Tibial artery (tissue), 4 donors: Measurements from ENCODE around the gene LIX1.

Experiments used
- DNase-seq, 2 donors: peaks; one replicate each; pipeline ENCODE4 v3.0.0-alpha.2; 2019
- H3K27ac ChIP-seq, 2 donors: fragments of 200-600 bp; sonication (generic) in 1 of 2; 1 replicate in 1 of 2; 2 replicates in 1 of 2; pipeline ENCODE4 v1.5.1; 2018 to 2019; ENCODE audit warnings: mild to moderate bottlenecking in 1 of 2
- H3K27me3 ChIP-seq, 2 donors: fragments of 200-600 bp; sonication (generic) in 1 of 2; one replicate each; pipeline versions ENCODE4 v1.5.1 to v1.6.0; 2016 to 2019
- H3K36me3 ChIP-seq, 3 donors: fragments of 200-600 bp; sonication (generic) in 2 of 3; one replicate each; pipeline ENCODE4 v1.5.1; 2016 to 2019; ENCODE audit warnings: mild to moderate bottlenecking in 2 of 3
- H3K4me1 ChIP-seq, 4 donors: fragments of 200-600 bp; sonication (generic) in 2 of 4; 1 replicate in 3 of 4; 2 replicates in 1 of 4; pipeline ENCODE4 v1.5.1; 2016 to 2019
- H3K4me3 ChIP-seq, 2 donors: fragments of 200-600 bp; sonication (generic) in 1 of 2; 1 replicate in 1 of 2; 2 replicates in 1 of 2; pipeline ENCODE4 v1.5.1; 2018 to 2019; ENCODE audit warnings: mild to moderate bottlenecking in 2 of 2
- H3K9me3 ChIP-seq, 3 donors: fragments of 200-600 bp; sonication (generic) in 1 of 3; one replicate each; pipeline ENCODE4 v1.5.1; 2016 to 2019
- CTCF ChIP-seq, 2 experiments: fragments of 200-600 bp in 1 of 2; fragments of 450-650 bp in 1 of 2; IDR thresholded peaks; one replicate each; pipeline ENCODE4 v1.5.1; 2017 to 2019; ENCODE audit warnings: antibody characterized with exemption in 2 of 2, mild to moderate bottlenecking in 1 of 2, moderate library complexity in 1 of 2
- intact Hi-C: fragments of 100-400 bp; cut with DNase I; formaldehyde crosslinking; loops from one replicate; pipeline ENCODE4 v1.15.0; 2023; ENCODE audit warnings: low total_unique reads

Gene LIX1

GRCh38 chr5:97073420-97073819, 69.0 kb downstream of the LIX1 start:
- H3K27ac ChIP-seq = no peak overlapping the region
- no peaks in the 10 kb centered on the region for H3K27me3 ChIP-seq
- peaks cover 0 to 12% (median 0%) of the 10 kb centered on the region in 4 donors for H3K4me1 ChIP-seq
- no peak for TF ChIP-seq CTCF (IDR thresholded peaks at IDR 0.05)
- H3K4me3 ChIP-seq = no peak overlapping the region
- DNase-seq = no peak
- H3K36me3 ChIP-seq = no peaks in the 10 kb centered on the region
- intact Hi-C loops = no loop called here
- no peaks in the 10 kb centered on the region for H3K9me3 ChIP-seq

- no peak for DNase-seq
- Histone ChIP-seq H3K36me3 (no peaks in the 10 kb centered on the region), H3K4me3 (no peak overlapping the region), H3K27me3 (no peaks in the 10 kb centered on the region), H3K9me3 (no peaks in the 10 kb centered on the region), H3K27ac (no peak overlapping the region), H3K4me1 (peaks cover 0 to 12% (median 0%) of the 10 kb centered on the region in 4 donors)
- TF ChIP-seq CTCF (IDR thresholded peaks at IDR 0.05) = no peak
- intact Hi-C loops = no loop called here
These were observed 69.7 kb downstream of the LIX1 start for GRCh38 chr5:97072696-97073095.

- intact Hi-C loops = no loop called here
- no peaks in the 10 kb centered on the region for H3K9me3 ChIP-seq
- peaks cover 0 to 12% (median 0%) of the 10 kb centered on the region in 4 donors for H3K4me1 ChIP-seq
- H3K36me3 ChIP-seq = no peaks in the 10 kb centered on the region
- no peak overlapping the region for H3K27ac ChIP-seq
- no peak overlapping the region for H3K4me3 ChIP-seq
- TF ChIP-seq CTCF (IDR thresholded peaks at IDR 0.05) = no peak
- DNase-seq = no peak
- H3K27me3 ChIP-seq = no peaks in the 10 kb centered on the region
These were observed 70.4 kb downstream of the LIX1 start for GRCh38 chr5:97071993-97072392.

GRCh38 chr5:97071101-97071500, 71.3 kb downstream of the LIX1 start:
- H3K27me3 ChIP-seq = no peaks in the 10 kb centered on the region
- H3K4me1 ChIP-seq = peaks cover 0 to 12% (median 0%) of the 10 kb centered on the region in 4 donors
- H3K27ac ChIP-seq = peak overlapping the region; percentile 22 to 40
- H3K9me3 ChIP-seq = no peaks in the 10 kb centered on the region
- peak in 1 of 2 donors; percentile 29 for DNase-seq
- no peak overlapping the region for H3K4me3 ChIP-seq
- intact Hi-C loops = no loop called here
- TF ChIP-seq CTCF (IDR thresholded peaks at IDR 0.05) = no peak
- H3K36me3 ChIP-seq = no peaks in the 10 kb centered on the region

- Histone ChIP-seq H3K9me3 (no peaks in the 10 kb centered on the region), H3K4me1 (peaks cover 0 to 12% (median 0%) of the 10 kb centered on the region in 4 donors), H3K27me3 (no peaks in the 10 kb centered on the region), H3K27ac (peak overlapping the region; percentile 22 to 40), H3K4me3 (no peak overlapping the region), H3K36me3 (no peaks in the 10 kb centered on the region)
- DNase-seq = no peak
- TF ChIP-seq CTCF (IDR thresholded peaks at IDR 0.05) = no peak
- intact Hi-C loops = no loop called here
These were observed 72.2 kb downstream of the LIX1 start for GRCh38 chr5:97070234-97070633.

- Histone ChIP-seq H3K4me3 (no peak overlapping the region), H3K27ac (no peak overlapping the region), H3K9me3 (no peaks in the 10 kb centered on the region), H3K36me3 (no peaks in the 10 kb centered on the region), H3K4me1 (peaks cover 0 to 12% (median 0%) of the 10 kb centered on the region in 4 donors), H3K27me3 (no peaks in the 10 kb centered on the region)
- TF ChIP-seq CTCF (IDR thresholded peaks at IDR 0.05) = no peak
- DNase-seq = no peak
- intact Hi-C loops = no loop called here
These were observed 75.0 kb downstream of the LIX1 start for GRCh38 chr5:97067296-97067850.
